ENCODE data around the gene PPP1R13B.

The PPP1R13B gene

GRCh38 chr14:103728721-103729120 lies 118.7 kb downstream of the PPP1R13B start:
- Histone ChIP-seq H3K4me3 (ENCODE audit: low read length) (no peak overlapping the region), H3K9me3 (ENCODE audit: control insufficient read depth, insufficient read depth, low read length) (no peaks in the 10 kb centered on the region), H3K4me1 (ENCODE audit: control insufficient read depth, insufficient read depth, low read length) (peaks cover 1% of the 10 kb centered on the region; the same call in 1 of the 2 replicates), H3K27ac (ENCODE audit: low read length) (no peak overlapping the region), H3K27me3 (ENCODE audit: control insufficient read depth, insufficient read depth, low read length) (no peaks in the 10 kb centered on the region), H3K36me3 (ENCODE audit: control insufficient read depth, insufficient read depth, low read length) (peaks cover 24% of the 10 kb centered on the region)
- WGBS (ENCODE audit: insufficient coverage, insufficient read length) = no CpG with 5 or more reads among the region's 12 CpGs
- DNase-seq (ENCODE audit: low read depth, low spot score) = no peak

GRCh38 chr14:103728141-103728540 lies 119.2 kb downstream of the PPP1R13B start:
- peaks cover 1% of the 10 kb centered on the region; the same call in 1 of the 2 replicates for H3K4me1 ChIP-seq (ENCODE audit: control insufficient read depth, insufficient read depth, low read length)
- H3K9me3 ChIP-seq (ENCODE audit: control insufficient read depth, insufficient read depth, low read length) = no peaks in the 10 kb centered on the region
- DNase-seq (ENCODE audit: low read depth, low spot score) = no peak
- H3K36me3 ChIP-seq (ENCODE audit: control insufficient read depth, insufficient read depth, low read length) = peaks cover 22% of the 10 kb centered on the region
- H3K27me3 ChIP-seq (ENCODE audit: control insufficient read depth, insufficient read depth, low read length) = no peaks in the 10 kb centered on the region
- no CpG with 5 or more reads among the region's 19 CpGs for WGBS (ENCODE audit: insufficient coverage, insufficient read length)
- H3K27ac ChIP-seq (ENCODE audit: low read length) = no peak overlapping the region
- no peak overlapping the region for H3K4me3 ChIP-seq (ENCODE audit: low read length)

- H3K36me3 ChIP-seq (ENCODE audit: control insufficient read depth, insufficient read depth, low read length) = peaks cover 18% of the 10 kb centered on the region
- H3K9me3 ChIP-seq (ENCODE audit: control insufficient read depth, insufficient read depth, low read length) = no peaks in the 10 kb centered on the region
- WGBS (ENCODE audit: insufficient coverage, insufficient read length) = no CpG with 5 or more reads among the region's 53 CpGs
- H3K4me3 ChIP-seq (ENCODE audit: low read length) = no peak overlapping the region
- H3K27ac ChIP-seq (ENCODE audit: low read length) = no peak overlapping the region
- peaks cover 1% of the 10 kb centered on the region; the same call in 1 of the 2 replicates for H3K4me1 ChIP-seq (ENCODE audit: control insufficient read depth, insufficient read depth, low read length)
- DNase-seq (ENCODE audit: low read depth, low spot score) = no peak
- no peaks in the 10 kb centered on the region for H3K27me3 ChIP-seq (ENCODE audit: control insufficient read depth, insufficient read depth, low read length)
Observed at GRCh38 chr14:103727313-103727980, 119.9 kb downstream of the PPP1R13B start.

GRCh38 chr14:103726474-103726873 lies 120.9 kb downstream of the PPP1R13B start:
- Histone ChIP-seq H3K9me3 (ENCODE audit: control insufficient read depth, insufficient read depth, low read length) (no peaks in the 10 kb centered on the region), H3K27ac (ENCODE audit: low read length) (no peak overlapping the region), H3K36me3 (ENCODE audit: control insufficient read depth, insufficient read depth, low read length) (peaks cover 13% of the 10 kb centered on the region), H3K27me3 (ENCODE audit: control insufficient read depth, insufficient read depth, low read length) (no peaks in the 10 kb centered on the region), H3K4me3 (ENCODE audit: low read length) (no peak overlapping the region), H3K4me1 (ENCODE audit: control insufficient read depth, insufficient read depth, low read length) (peaks cover 1% of the 10 kb centered on the region; the same call in 1 of the 2 replicates)
- DNase-seq (ENCODE audit: low read depth, low spot score) = no peak
- no CpG with 5 or more reads among the region's 18 CpGs for WGBS (ENCODE audit: insufficient coverage, insufficient read length)

- no peak overlapping the region for H3K27ac ChIP-seq (ENCODE audit: low read length)
- no peaks in the 10 kb centered on the region for H3K9me3 ChIP-seq (ENCODE audit: control insufficient read depth, insufficient read depth, low read length)
- no CpG with 5 or more reads among the region's 16 CpGs for WGBS (ENCODE audit: insufficient coverage, insufficient read length)
- no peak overlapping the region for H3K4me3 ChIP-seq (ENCODE audit: low read length)
- H3K36me3 ChIP-seq (ENCODE audit: control insufficient read depth, insufficient read depth, low read length) = peaks cover 13% of the 10 kb centered on the region
- no peaks in the 10 kb centered on the region for H3K27me3 ChIP-seq (ENCODE audit: control insufficient read depth, insufficient read depth, low read length)
- no peak for DNase-seq (ENCODE audit: low read depth, low spot score)
- peaks cover 1% of the 10 kb centered on the region; the same call in 1 of the 2 replicates for H3K4me1 ChIP-seq (ENCODE audit: control insufficient read depth, insufficient read depth, low read length)
Observed at GRCh38 chr14:103725739-103726395, 121.5 kb downstream of the PPP1R13B start.

- peaks cover 1% of the 10 kb centered on the region; the same call in 1 of the 2 replicates for H3K4me1 ChIP-seq (ENCODE audit: control insufficient read depth, insufficient read depth, low read length)
- H3K36me3 ChIP-seq (ENCODE audit: control insufficient read depth, insufficient read depth, low read length) = peaks cover 12% of the 10 kb centered on the region
- no peak for DNase-seq (ENCODE audit: low read depth, low spot score)
- H3K4me3 ChIP-seq (ENCODE audit: low read length) = no peak overlapping the region
- no peak overlapping the region for H3K27ac ChIP-seq (ENCODE audit: low read length)
- no peaks in the 10 kb centered on the region for H3K27me3 ChIP-seq (ENCODE audit: control insufficient read depth, insufficient read depth, low read length)
- no peaks in the 10 kb centered on the region for H3K9me3 ChIP-seq (ENCODE audit: control insufficient read depth, insufficient read depth, low read length)
- whole genome bisulfite sequencing (ENCODE audit: insufficient coverage, insufficient read length) = no CpG with 5 or more reads among the region's 29 CpGs
Observed at GRCh38 chr14:103725001-103725682, 122.2 kb downstream of the PPP1R13B start.

GRCh38 chr14:103724116-103724515 lies 123.3 kb downstream of the PPP1R13B start:
- no peak for DNase-seq (ENCODE audit: low read depth, low spot score)
- Histone ChIP-seq H3K27me3 (ENCODE audit: control insufficient read depth, insufficient read depth, low read length) (no peaks in the 10 kb centered on the region), H3K9me3 (ENCODE audit: control insufficient read depth, insufficient read depth, low read length) (no peaks in the 10 kb centered on the region), H3K27ac (ENCODE audit: low read length) (no peak overlapping the region), H3K4me1 (ENCODE audit: control insufficient read depth, insufficient read depth, low read length) (peaks cover 1% of the 10 kb centered on the region; the same call in 1 of the 2 replicates), H3K36me3 (ENCODE audit: control insufficient read depth, insufficient read depth, low read length) (peaks cover 2% of the 10 kb centered on the region), H3K4me3 (ENCODE audit: low read length) (no peak overlapping the region)
- no CpG with 5 or more reads among the region's 20 CpGs for WGBS (ENCODE audit: insufficient coverage, insufficient read length)

- Histone ChIP-seq H3K9me3 (ENCODE audit: control insufficient read depth, insufficient read depth, low read length) (no peaks in the 10 kb centered on the region), H3K36me3 (ENCODE audit: control insufficient read depth, insufficient read depth, low read length) (no peaks in the 10 kb centered on the region; the same call in 1 of the 2 replicates), H3K4me1 (ENCODE audit: control insufficient read depth, insufficient read depth, low read length) (peaks cover 1% of the 10 kb centered on the region; the same call in 1 of the 2 replicates), H3K4me3 (ENCODE audit: low read length) (no peak overlapping the region), H3K27me3 (ENCODE audit: control insufficient read depth, insufficient read depth, low read length) (no peaks in the 10 kb centered on the region), H3K27ac (ENCODE audit: low read length) (no peak overlapping the region)
- no peak for DNase-seq (ENCODE audit: low read depth, low spot score)
- WGBS (ENCODE audit: insufficient coverage, insufficient read length) = no CpG with 5 or more reads among the region's 7 CpGs
Observed at GRCh38 chr14:103723748-103724081, 123.7 kb downstream of the PPP1R13B start.

- Histone ChIP-seq H3K4me3 (ENCODE audit: low read length) (no peak overlapping the region), H3K9me3 (ENCODE audit: control insufficient read depth, insufficient read depth, low read length) (no peaks in the 10 kb centered on the region), H3K4me1 (ENCODE audit: control insufficient read depth, insufficient read depth, low read length) (peaks cover 2% of the 10 kb centered on the region; the same call in 1 of the 2 replicates), H3K27ac (ENCODE audit: low read length) (no peak overlapping the region), H3K36me3 (ENCODE audit: control insufficient read depth, insufficient read depth, low read length) (no peaks in the 10 kb centered on the region; the same call in 1 of the 2 replicates), H3K27me3 (ENCODE audit: control insufficient read depth, insufficient read depth, low read length) (no peaks in the 10 kb centered on the region)
- DNase-seq (ENCODE audit: low read depth, low spot score) = no peak
- WGBS (ENCODE audit: insufficient coverage, insufficient read length) = no CpG with 5 or more reads among the region's 26 CpGs
Observed at GRCh38 chr14:103721334-103722120, 125.8 kb downstream of the PPP1R13B start.

- no peaks in the 10 kb centered on the region for H3K9me3 ChIP-seq (ENCODE audit: control insufficient read depth, insufficient read depth, low read length)
- H3K36me3 ChIP-seq (ENCODE audit: control insufficient read depth, insufficient read depth, low read length) = no peaks in the 10 kb centered on the region
- DNase-seq (ENCODE audit: low read depth, low spot score) = no peak
- H3K27me3 ChIP-seq (ENCODE audit: control insufficient read depth, insufficient read depth, low read length) = no peaks in the 10 kb centered on the region
- H3K4me1 ChIP-seq (ENCODE audit: control insufficient read depth, insufficient read depth, low read length) = peaks cover 3% of the 10 kb centered on the region; the same call in 1 of the 2 replicates
- no peak overlapping the region for H3K27ac ChIP-seq (ENCODE audit: low read length)
- WGBS (ENCODE audit: insufficient coverage, insufficient read length) = no CpG with 5 or more reads among the region's 8 CpGs
- H3K4me3 ChIP-seq (ENCODE audit: low read length) = no peak overlapping the region
Observed at GRCh38 chr14:103719751-103720150, 127.6 kb downstream of the PPP1R13B start.

All from iPS DF 6.9 (cell line).